HuH-7.5 (cell line): Measurements from ENCODE around the gene LETM1.

ENCODE experiments used
- DNase-seq: peaks from one replicate; pipeline ENCODE4 v3.0.0; 2011; ENCODE audit warnings: low spot score

The LETM1 gene

DNA sequence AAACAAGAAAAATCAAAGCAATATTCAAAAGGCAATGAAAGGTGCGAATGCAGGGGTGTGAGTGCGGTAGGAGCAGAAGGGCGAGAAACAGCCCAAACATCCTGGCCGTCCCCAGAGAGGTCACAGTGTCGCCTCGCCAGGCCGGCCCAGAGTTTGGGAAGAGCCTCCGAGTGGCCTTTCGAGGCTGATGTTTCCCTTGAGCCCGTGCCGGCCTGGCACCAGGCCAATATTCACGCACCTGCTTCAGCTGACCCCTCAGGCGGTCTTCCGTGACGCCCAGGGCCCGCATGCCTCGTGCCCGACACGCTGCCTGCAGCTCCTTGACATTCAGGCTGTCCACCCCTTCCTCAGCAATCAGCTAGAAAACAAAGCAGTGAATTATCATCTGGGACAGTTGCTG lies 30.6 kb downstream of the LETM1 start:
- DNase-seq = no peak

DNA sequence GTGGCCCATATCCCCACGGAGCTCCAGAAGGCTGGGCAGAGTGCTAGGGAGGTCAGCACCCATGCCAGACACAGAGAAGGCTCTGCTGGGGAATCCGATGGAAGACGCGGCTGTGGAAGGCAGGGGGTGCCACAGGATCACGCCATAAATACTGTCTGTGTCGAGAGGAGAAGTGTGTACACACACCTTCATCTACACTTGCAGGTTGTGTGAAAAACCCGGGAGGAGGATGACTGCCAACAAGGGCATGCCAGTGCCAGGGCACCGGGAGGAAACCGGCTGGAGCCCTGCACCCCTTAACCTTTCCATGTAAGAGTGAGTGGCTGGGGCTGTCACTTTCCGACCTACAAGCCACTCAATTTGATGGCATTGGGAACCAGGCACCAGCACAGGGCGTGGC lies 31.2 kb downstream of the LETM1 start:
- no peak for DNase-seq

DNA sequence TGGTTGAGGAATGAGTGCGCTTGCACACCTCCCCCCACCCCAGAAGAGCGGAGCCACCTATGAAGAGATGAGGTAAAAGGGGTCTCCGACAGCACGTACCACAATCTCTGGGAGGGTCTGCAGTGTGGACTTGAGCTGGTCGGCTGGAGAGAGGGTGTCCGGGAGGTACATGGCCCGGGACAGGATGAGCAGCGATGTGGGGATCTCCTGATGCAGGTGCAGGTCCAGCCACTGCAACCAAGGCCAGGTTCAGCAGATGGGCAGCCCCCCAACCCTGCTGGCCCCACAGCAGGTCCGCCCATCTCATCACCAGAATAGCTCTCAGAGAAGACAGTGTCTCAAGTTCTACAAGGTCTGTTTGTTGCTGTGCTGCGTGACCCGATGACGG lies 32.4 kb downstream of the LETM1 start:
- DNase-seq = no peak

DNA sequence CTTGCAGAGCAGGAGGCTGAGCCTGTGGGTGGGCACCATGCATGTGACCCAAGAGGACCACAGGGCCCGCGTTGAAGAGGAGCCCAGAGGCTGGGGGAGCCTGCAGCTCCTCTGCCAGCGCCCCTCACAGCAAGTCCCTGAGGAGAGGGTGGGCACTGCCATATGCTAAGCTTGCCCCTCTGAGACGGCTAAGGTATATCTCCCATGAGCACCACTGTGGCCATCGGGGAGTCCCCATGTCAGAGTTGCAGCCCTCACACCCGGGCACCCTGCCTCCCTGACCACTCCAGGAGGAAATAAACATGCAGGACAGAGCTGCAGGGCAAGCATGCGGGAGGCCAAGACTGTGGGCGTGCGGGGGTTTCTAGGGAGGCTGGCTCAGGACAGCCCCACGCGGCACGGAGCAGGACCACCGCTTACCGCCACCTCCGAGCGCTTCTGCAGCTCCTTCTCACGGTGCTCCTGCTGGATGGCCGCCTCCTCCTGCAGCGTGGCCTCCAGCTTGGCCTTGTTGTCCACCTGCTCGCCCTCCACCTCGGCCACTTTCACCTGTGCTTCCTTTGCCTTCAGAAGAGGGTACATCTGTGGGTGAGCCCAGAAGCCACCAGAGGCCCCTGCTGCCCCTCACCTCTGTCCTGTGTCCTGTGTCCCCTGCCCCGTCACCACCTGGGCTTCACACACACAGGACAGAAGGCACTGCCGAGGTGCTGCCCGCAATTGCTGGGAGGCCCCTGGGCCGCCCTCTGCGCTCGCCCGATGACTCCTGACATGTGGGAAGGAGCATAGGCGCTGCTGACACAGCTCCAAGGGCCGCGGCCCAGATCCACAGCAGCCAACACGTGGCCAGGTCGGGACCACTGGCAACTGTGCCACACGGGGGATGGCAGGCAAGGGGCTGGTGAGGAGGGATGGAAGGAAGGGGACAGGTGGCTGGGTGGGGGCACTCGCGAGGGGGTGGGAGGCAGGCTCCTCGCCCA lies 33.1 kb downstream of the LETM1 start:
- no peak for DNase-seq

DNA sequence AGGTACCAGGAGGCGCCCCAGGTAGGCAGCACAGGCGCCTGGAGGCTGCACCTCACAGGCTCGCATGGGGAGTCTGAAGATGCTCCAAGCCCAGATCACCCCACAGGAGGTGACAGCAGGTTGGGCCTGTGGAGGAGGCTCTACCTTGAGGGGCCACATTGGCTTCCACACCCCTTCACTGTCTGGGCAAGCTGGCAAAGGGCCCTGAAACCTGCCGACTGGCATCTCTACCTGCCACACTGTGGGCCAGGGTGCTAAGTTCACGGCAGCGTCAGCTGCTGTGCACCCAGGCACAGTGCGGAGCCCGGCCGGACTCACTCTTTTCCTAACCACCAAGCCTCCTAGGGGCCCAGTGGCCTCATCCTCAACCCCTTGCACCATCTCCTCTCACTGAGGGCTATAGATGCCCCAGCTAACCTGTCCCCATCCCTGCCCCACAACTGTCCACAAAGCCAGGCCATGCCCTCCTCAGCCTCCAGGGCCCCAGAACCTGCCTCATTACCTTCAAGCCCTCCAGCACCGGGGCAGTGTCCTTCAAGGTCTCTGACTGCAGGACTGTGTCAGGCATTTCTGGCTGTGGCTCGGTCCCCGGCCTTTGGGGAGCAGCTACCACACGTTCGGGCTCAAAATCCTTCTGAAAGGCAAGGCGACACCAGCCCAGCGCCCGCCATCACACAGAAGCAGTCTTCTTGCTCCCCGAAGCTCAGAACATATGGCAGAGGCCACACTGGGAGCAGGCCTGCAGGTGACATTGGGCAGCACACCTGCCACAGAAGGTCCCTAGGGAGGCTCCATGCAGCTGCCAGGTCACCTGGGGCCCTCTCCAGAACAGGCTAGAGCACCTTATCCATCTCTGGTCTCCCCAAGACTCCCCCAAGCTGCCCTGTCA lies 34.0 kb downstream of the LETM1 start:
- no peak for DNase-seq

DNA sequence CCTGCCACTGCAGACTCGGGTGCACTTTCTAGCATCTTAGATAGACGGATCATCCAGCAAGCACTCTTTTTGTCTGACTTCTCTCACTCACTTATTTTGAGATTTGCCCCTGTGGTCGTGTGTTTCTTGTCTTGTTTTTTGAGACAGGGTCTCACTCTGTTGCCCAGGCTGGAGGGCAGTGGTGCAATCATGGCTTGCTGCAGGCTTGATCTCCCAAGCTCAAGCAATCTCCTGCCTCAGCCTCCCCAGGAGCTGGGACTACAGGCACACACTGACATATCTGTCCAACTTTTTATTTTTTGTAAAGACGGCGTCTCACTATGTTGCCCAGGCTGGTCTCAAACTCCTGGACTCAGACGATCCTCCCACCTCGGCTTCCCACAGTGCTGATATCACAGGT lies 36.1 kb downstream of the LETM1 start:
- DNase-seq = no peak

DNA sequence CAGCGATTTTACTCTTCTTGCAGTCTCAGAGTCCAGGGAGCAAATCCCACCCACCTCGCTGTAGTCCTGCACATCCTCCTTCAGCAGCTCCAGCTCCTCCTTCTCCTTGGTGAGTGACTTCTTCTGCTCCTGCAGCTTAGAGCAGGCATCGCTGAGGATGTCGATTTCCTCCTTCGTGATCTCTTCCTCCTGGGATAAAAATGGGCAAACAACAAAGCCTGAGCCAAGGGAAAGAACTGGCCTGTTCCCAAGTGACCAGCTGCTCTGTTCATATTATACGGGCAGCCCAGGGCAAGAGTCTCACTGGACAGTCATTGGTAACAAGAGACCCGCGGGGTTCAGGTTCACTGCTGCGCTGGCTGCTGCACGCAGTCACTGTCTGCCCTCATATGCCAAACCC lies 36.7 kb downstream of the LETM1 start:
- DNase-seq = no peak

DNA sequence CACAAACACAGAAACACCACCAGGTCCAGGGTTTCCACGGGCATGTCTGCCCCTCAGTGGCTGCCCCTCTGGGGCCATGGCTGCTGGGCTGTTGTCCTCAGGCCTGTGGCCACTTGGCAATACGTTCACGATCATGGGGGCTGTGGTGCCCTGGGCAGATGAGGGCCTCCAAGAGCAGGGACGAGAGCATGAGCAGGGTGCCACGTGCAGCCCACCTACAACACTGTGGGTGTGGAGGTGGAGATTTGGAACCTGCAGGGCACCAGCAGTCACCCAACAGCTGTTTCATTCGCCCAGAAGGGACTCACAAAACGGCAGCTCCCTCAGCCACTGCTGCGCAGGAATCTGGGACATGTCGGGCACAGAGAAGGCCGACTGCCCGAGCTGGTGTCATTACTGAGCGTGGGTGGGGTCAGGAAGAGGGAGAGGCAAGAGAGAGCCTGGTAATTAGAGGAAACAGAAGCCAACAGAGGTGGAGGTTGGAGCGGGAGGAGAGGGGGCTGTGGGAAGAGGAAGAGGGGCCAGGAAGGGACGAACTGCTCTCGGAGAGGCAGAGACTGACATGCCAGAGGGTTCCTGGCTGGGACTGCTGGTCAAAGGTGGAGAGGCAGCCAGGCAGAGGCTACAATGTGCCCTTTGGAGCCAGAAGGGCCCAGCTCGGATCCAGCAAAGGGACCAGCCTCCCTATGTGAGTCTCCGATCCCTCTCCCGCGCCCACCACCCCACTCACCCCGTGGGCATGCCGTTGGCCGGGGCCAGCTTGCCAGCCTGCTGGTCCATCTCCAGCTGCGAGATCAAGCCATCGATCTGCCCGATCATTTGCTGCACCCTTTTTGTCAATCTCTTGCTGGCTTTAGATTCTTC lies 39.7 kb downstream of the LETM1 start:
- DNase-seq = no peak

DNA sequence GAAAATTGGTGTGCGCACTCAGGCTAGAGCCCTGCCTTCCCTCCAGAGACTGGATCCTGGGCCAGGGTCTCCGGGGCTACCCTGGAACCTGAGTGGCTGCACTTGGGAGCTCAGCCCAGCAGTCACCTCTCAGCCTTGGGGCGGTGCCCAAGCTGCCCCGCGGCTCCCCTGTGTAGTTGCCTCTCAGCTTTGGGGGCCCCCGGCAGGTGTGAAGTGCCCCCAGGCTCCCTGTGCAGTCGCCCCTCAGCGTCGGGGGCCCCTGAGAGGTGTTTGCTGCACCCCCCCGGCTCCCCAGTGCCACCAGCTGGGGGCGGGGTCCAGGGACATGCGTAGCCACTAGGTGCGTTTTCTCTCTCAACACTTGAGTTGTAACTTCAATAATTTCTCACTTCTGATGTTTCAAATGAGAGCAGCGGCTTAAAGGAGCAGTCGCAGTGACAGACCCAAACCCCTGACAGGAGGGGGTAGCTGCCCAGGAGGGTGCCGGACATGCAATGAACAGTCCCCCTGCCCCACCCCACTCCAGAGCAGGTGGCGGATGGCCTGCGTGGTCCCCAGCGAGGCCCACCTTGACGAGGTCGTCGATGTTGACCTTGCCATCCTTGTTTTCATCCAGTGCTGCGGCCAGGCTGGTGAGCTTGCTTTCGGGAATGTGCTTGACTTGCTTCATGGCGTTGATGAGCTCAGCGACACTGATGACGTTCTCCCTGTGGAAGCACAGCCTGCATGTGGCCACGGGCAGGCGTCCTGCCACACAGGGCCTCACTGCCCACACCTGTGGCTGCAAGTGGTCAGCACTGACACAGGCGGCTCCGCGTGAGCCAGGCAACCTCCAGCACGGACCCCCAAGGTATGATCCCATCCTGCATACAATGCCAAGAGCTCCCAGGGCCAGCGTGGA lies 40.6 kb downstream of the LETM1 start:
- DNase-seq = no peak

DNA sequence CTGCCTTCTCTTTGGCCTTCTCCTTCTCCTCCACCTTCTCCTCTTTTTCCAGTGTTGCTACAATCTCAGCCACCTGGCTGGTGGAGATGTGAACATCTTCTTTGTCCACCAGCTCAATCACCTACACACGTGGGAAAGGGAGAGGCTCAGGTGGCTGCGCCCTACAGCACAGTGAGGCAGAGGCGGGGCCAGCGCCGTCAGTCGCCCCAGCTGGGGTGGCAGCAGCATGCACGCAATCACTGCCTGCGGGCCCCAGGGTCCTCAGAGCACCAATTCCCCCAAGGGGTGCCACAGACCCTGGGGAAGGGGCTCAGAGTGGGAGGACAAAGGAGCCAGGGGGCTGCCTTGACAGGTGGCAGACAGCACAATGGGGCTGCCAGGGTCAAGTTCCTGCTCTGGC lies 41.5 kb downstream of the LETM1 start:
- DNase-seq = no peak

DNA sequence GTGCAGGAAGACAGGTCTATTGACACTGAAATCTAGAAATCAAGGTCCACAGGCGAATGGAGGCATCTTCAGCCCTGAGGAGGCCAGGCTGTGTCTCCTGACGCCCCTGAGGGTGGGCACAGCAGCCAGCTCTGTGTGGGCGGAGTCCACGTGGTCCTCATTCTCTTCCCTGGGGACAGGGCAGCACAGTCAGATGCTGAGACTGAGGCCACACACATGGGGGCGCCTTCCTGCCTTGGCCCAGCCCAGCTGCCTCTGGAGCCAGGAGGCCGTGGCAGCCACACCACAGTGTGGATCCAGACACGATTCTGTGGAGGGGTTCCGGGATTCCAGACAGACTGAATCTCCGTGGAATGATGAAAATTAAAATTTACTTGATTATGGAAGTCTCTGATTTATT lies 42.0 kb downstream of the LETM1 start:
- DNase-seq = no peak

DNA sequence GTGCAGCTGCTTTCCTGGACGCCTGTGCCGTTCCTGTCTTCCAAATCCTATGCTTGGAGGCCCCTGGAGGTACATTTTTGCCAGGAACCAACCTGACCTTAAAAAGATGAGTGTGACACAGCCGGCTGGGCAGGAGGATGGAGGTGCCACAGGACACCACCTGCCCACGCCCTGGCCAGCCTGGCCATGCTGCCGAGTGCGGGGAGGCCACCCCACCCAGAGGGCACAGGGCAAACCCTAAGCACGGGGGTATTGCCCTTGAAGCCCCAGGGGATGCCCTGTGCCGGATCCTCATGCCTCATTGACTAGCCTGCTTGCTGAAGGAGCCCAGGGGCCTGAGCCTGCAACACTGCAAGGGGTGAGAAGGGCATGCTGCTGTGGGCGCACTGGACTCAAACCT lies 42.7 kb downstream of the LETM1 start:
- no peak for DNase-seq

DNA sequence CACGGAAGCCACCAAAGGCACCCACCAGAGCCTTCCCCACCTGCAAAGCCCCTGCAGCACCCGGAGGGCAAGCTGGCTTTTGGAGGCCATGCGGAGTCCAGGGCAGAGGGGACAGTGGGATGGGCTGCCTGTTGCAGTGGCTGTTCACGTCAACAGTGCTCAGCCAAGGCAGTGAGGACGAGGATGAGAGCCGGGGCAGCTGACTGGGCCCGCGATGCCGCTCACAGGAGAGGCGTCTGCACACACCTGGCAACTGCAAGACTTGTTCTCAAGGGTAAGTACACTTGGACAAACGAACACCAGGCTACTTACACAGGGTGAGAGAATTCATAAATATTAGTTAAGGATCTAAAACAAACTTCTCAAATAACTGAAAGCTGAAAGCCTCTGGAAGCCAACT lies 43.2 kb downstream of the LETM1 start:
- DNase-seq = no peak

DNA sequence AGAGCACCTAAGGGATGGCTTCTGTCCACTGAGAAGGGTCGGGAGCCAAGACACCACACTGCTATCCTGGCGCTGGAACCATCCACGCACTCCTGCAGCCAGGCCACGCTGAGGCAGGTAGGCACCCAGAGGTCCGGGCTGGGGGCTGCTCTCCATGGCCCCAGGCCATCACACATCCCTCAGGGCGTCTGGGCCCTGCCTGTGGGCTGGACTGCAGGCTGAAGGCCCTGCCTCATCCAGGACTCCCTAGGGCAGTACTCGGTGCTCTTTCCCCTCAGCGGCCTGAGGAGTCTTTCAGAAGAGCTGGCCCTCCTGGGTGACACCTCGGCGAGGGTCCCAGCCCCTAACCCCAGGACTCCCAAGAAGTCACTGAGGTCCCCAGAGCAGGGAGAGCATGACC lies 45.2 kb downstream of the LETM1 start:
- no peak for DNase-seq

DNA sequence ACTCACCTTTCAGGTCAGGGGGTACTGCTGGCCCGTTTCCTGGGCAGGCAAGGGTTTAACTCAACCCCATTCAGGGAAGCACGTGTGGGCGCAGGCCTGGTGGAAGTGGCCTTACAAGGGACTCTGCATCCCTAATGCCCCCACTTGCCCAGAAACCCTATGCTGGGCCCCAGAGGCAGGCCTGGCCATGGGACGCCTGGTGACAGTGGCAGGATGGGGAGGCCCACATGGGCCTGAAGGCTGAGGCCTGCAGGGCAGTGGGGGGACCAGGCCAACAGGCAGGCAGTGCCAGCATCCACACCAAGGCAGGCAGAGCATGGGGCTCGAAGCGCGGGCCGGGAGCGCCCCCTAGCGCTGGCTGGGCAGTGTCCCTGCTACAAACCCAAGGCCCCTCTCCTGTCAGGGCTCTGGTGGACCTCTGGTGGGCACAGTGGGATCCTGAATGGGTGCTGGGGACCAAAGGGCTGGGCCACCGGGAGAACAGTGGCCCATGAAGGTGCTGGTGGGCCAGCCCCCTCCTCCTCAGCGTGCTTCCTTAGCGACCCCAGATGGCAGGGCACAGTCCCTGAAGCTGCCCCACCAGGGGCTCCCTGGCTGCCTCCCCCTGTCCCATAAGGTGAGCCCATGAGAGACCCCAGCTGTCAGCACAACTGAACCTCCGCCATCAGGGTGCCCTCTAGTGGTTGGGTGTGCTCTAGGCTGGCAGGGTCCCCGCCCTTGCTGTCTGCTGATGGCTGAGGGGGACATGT lies 46.0 kb downstream of the LETM1 start:
- DNase-seq = peak; percentile 98

DNA sequence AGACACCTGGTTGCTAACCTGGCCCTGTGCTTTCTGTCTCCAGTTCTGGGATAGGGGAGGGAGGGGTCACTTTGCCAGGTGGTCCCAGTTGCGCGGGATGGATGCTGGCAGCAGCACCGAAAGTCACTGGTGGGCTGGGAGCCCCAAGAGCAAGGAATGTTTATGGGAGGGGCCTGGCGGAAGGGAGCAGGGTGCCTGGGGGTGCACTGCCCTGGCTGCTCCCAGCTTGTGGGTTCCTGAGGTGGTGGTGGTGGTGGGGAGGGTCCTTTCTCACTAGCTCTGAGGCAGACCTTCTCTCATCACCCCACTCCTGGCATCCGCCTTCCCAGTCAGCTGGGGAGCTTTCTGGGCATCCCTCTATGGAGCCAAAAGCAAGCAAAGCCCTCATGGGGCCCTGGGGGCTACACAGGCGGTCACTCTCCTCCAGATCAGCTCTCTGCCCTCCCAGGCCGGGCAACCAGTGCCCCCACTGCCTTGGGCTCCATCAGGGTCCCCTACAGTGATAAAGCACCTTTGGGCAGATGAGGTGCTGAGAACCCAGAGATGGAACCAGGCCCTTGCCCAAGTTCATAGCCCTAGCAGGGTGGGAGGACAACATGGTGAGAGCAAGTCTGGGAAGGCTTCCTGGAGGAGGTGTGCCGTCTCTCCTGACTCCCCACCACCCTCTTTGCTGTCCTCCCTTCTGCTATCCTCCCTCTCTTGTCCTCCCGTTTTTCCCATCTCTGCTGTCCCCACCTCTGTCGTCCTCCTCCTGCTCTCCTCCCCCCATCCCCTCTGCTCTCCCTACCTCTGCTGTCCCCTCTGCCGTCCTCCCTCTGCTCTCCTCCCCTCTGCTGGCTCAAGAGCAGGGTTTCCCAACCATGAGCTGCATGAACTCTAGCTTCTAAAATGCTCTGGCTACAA lies 46.9 kb downstream of the LETM1 start:
- DNase-seq = no peak

DNA sequence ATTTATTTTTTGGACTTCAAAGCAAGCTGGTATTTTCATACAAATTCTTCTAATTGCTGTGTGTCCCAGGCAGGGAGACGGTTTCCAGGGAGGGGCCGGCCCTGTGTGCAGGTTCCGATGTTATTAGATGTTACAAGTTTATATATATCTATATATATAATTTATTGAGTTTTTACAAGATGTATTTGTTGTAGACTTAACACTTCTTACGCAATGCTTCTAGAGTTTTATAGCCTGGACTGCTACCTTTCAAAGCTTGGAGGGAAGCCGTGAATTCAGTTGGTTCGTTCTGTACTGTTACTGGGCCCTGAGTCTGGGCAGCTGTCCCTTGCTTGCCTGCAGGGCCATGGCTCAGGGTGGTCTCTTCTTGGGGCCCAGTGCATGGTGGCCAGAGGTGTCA lies 47.6 kb downstream of the LETM1 start:
- DNase-seq = no peak

DNA sequence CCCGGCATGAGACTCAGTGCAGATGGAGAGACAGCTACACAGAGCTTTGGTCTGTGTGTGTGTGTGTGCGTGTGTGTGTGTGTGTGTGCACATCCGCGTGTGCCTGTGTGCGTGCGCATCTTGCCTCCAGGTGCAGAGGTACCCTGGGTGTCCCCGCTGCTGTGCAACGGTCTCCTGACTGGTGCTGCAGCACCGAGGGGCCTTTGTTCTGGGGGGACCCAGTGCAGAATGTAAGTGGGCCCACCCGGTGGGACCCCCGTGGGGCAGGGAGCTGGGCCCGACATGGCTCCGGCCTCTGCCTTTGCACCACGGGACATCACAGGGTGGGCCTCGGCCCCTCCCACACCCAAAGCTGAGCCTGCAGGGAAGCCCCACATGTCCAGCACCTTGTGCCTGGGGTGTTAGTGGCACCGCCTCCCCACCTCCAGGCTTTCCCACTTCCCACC lies 48.6 kb downstream of the LETM1 start:
- DNase-seq = no peak
